ENCODE results near the gene NSD1. TPM values are rescaled to one million over a fixed set of nuclear protein-coding genes. Genes with fewer than 3 reads are reported as not detected.

Gene NSD1
- total RNA-seq, 4 donors from 2014 or later = 24.0 to 39.5 (median 32.2) TPM

DNA sequence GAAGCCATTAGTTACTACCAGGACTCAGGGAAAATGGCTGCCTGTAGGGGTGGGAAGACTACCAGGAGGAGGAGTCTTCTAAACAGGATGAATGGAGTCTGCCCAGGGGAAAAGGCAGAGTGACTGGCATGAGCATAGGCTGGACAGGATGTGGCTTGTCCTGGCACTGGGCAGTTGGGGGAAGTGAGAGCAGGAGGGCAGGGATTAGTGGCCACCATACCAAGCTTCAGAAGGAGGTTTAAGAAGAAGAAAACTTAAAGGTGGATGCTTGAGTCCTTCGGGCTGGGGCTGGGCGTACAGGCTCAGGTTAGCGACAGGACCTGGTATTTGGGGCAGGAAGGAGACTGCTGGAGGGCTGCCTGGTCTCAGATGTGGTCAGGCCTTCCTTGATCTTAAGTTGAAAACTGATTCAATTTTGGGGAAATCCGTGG, 5.0 kb upstream of the NSD1 start:
- peaks cover 0 to 22% (median 17%) of the 10 kb centered on the region in 3 donors for H3K4me1 ChIP-seq
- WGBS, 2 donors = 67 to 68% methylated on average over 4 of the region's 4 CpGs
- intact Hi-C loops (cut with DNase I) = no loop called here
- no peak for TF ChIP-seq POLR2A (IDR thresholded peaks at IDR 0.05)
- TF ChIP-seq, protein P1, sequence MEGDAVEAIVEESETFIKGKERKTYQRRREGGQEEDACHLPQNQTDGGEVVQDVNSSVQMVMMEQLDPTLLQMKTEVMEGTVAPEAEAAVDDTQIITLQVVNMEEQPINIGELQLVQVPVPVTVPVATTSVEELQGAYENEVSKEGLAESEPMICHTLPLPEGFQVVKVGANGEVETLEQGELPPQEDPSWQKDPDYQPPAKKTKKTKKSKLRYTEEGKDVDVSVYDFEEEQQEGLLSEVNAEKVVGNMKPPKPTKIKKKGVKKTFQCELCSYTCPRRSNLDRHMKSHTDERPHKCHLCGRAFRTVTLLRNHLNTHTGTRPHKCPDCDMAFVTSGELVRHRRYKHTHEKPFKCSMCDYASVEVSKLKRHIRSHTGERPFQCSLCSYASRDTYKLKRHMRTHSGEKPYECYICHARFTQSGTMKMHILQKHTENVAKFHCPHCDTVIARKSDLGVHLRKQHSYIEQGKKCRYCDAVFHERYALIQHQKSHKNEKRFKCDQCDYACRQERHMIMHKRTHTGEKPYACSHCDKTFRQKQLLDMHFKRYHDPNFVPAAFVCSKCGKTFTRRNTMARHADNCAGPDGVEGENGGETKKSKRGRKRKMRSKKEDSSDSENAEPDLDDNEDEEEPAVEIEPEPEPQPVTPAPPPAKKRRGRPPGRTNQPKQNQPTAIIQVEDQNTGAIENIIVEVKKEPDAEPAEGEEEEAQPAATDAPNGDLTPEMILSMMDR (IDR thresholded peaks at IDR 0.05) = no peak
- no peaks in the 10 kb centered on the region for H3K36me3 ChIP-seq
- no peaks in the 10 kb centered on the region for H3K9me3 ChIP-seq
- no peak overlapping the region for H3K4me3 ChIP-seq
- DNase-seq = no peak
- H3K27me3 ChIP-seq = no peaks in the 10 kb centered on the region
- H3K27ac ChIP-seq = no peak overlapping the region

DNA sequence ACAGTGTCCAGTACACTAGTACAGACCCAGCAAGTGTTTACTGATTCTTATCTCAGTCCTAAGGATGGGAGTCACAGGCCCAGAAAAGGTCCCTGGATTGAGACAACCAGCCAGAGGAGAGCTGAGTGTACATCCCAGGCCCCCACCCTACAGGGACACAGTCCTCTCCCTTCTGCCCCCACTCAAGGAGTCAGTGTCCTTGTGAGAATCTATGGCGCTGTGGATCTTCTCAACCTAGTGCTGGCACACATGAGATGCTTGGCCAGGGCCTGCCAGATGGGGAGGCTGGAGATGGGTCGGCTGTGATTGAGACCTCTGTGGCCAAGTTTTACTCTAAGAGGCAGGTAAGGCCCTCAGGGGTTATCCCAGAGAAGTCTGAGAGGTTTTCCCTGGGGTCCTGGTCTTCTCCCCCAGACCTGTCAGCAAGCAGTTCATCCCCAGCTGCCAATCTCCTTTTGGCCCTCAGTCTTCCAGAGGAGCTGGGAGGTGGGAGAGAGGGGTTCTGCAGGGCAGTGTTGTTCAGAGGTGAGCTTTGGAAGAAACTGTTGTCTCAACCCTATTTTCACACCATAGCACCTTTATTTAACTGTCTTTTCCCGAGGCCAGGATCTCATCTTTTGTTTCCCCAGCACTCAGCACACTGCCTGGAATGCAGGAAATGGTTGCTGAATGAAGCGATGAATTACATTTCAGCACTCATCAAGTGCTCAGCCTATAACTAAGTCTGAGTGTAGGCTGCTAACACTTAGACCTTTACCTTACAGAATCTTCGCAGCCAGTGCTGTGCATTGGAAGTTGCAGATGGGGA, 3.2 kb upstream of the NSD1 start:
- DNase-seq = no peak
- Histone ChIP-seq H3K9me3 (no peaks in the 10 kb centered on the region), H3K4me3 (no peak overlapping the region), H3K27me3 (no peaks in the 10 kb centered on the region), H3K4me1 (peaks cover 9 to 35% (median 29%) of the 10 kb centered on the region in 3 donors), H3K36me3 (peaks cover 0 to 6% (median 0%) of the 10 kb centered on the region in 3 donors), H3K27ac (no peak overlapping the region)
- TF ChIP-seq, protein P1 (IDR thresholded peaks at IDR 0.05) = no peak
- TF ChIP-seq POLR2A (IDR thresholded peaks at IDR 0.05) = no peak
- intact Hi-C loops (cut with DNase I) = no loop called here
- 52 to 74% methylated on average over 4 to 5 of the region's 5 CpGs for WGBS, 2 donors

DNA sequence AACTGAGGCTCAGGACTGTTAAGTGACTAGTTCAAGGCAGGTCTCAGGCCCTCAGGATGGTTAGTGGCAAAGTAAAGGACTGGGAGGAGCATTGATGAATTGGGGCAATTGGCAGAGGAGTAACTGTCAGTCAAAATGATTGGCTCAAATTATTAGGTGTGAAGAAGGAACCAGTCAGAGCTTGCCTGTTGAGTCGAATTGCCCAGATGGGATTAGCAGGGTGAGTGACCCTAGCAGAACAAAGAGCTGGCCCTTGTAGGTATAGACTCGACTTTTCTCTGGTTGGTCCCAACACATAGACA, 2.6 kb upstream of the NSD1 start:
- H3K27me3 ChIP-seq = no peaks in the 10 kb centered on the region
- intact Hi-C loops (cut with DNase I) = no loop called here
- no peaks in the 10 kb centered on the region for H3K9me3 ChIP-seq
- H3K27ac ChIP-seq = no peak overlapping the region
- 26 to 46% methylated on average over 2 of the region's 2 CpGs for WGBS, 2 donors
- TF ChIP-seq POLR2A (IDR thresholded peaks at IDR 0.05) = no peak
- TF ChIP-seq, protein P1 (IDR thresholded peaks at IDR 0.05) = no peak
- peaks cover 0 to 12% (median 0%) of the 10 kb centered on the region in 3 donors for H3K36me3 ChIP-seq
- H3K4me1 ChIP-seq = peaks cover 15 to 40% (median 31%) of the 10 kb centered on the region in 3 donors
- H3K4me3 ChIP-seq = no peak overlapping the region
- DNase-seq = no peak

DNA sequence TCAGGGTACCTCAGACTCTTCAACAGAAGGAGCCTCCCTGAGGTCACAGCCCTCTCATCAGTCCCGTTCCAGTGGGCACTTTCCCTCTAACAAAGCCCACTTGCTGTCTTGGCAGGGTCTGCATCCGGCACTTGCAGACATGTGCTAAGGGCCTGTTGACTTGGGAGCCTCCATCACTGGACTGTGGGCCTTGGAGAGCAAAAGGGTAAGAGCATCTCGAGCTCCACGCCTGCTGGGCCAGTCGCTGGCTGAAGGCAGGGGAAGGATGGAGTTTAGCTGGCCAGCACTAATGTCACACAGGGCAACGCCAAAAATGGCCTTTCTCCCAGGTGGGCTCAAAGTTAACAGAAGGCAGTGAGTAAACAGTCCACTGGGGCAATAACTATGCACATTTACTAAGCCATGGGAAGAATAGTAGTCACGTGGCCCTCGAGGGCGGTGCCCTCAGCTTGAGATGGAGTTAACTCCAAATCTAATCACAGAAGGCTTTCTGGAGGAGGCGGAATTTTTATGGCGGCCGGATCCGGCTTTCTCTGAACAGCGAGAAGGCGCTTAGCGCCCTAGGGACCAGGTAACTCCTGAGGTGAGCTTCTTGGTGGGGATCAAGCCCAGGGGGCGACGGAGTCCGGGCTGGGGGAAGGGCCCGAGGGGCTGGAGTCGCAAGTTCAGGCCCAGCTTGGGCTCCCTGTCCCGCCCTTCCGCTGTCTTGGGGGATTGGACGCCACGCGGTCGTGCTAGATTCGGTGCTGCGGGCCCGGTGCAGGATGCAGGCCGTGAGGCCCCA, 2.0 kb upstream of the NSD1 start:
- 83% methylated on average over 5 to 11 of the region's 31 CpGs for WGBS, 2 donors
- Histone ChIP-seq H3K4me3 (peak overlapping the region in 1 of 4 donors; percentile 96), H3K27me3 (no peaks in the 10 kb centered on the region), H3K4me1 (peaks cover 20 to 46% (median 31%) of the 10 kb centered on the region in 3 donors), H3K36me3 (peaks cover 0 to 18% (median 0%) of the 10 kb centered on the region in 3 donors), H3K27ac (peak overlapping the region in 2 of 4 donors; percentile 91 to 93), H3K9me3 (no peaks in the 10 kb centered on the region)
- intact Hi-C loops (cut with DNase I) = no loop called here
- TF ChIP-seq POLR2A (IDR thresholded peaks at IDR 0.05) = no peak
- TF ChIP-seq, protein P1 (IDR thresholded peaks at IDR 0.05) = no peak
- DNase-seq = no peak

All from esophagus squamous epithelium (tissue), 5 donors.